GM19239 (cell line): ENCODE measurements around the gene SPRYD3.

Source experiments
- DNase-seq: peaks from one replicate; pipeline ENCODE4 v3.0.0; 2011; ENCODE audit warnings: low spot score; ENCODE audit not compliant: insufficient read length
- FAIRE-seq: peaks from 2 replicates; lab custom pipeline; 2011; peaks lifted over from hg19 to GRCh38; lab: Jason Lieb, UNC

Gene SPRYD3

DNA sequence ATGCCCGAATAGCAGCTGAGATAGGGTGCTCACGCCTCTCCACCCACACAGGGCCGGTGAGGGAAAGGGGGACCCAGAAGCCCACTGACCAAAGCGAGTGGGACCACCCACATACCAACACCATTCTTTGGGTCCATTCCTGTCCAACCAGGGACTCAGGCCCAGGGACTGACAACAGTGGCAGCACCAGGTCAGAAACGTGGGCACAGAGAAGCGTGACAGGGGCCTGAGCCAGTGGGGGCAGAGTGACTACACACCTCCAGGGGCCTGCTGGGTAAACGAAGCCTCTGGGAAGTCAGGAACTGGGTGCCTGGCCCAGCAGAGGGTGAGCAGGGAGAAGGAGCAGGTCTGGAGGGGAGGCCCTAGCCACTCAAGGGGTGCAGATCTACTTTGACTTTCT is 13.7 kb downstream of the SPRYD3 start:
- no peak for DNase-seq
- no peak for FAIRE-seq

DNA sequence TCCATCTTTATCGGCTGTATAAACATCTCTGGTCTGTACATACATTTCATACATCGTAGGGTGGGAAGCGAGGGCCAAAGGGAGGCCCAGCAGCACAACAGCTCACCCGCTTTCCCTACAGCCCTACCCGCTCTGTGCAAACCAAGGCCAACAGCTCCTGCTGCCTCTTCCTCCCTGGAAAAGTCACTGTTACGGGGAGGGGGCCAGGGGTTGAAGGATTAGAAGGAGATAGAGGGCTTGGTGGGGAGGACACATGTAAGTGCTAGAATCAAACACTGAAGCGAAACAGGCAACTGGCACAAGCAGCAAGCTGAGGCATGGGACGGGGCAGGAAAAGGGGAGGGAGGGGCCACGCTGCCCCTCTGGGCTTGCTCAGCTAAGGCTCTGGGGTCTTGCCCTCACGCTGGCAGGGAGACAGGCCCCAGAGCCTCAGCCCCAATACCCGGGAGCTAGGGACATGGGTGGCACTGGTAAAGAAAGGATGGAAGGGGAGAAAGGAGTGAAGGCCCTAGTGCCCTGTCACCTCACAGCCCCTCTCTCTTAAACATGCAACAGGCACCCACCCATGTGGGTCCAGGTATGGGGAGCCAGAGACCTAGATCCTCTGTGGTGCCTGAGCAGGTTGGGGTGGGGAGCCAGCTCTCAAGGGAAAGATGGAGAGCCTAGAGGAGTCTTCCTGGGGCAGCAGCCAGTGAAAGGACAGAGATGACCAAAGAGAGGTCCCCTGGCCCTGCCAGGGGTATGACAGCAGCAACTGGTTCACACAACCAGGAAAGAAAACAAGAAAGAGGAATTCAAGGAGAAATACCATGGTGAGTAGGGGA is 14.4 kb downstream of the SPRYD3 start:
- FAIRE-seq = no peak
- no peak for DNase-seq

GRCh38 chr12:53063708-53064612 is 15.2 kb downstream of the SPRYD3 start:
- DNase-seq (no peak), FAIRE-seq (no peak)

GRCh38 chr12:53062977-53063707 is 16.0 kb downstream of the SPRYD3 start:
- FAIRE-seq (no peak), DNase-seq (no peak)

GRCh38 chr12:53062011-53062961 is 16.9 kb downstream of the SPRYD3 start:
- DNase-seq (no peak), FAIRE-seq (no peak)

DNA sequence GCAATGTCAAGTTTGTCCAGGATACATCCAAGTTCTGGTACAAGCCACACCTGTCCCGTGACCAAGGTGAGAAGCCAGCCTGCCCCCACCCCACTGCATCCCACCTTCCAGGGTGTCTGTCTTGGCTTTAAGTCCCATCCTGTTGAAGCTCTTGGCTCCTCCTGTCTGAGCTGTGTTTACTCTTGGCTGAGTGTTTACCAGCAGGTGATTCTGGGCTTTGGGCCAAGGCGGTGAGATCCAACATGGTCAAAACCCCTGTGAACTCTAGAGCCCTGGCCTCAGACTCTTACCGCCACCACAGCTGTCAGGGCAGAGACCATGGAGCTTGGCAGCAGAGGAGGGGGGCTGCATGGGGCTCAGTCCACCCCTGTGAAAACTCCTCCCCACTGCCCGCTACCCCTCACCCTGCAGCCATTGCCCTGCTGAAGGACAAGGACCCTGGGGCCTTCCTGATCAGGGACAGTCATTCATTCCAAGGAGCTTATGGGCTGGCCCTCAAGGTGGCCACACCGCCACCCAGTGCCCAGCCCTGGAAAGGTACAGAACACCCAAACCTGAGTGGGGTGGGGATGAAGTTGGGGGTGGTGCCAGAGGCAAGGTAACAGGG is 17.7 kb downstream of the SPRYD3 start:
- DNase-seq = no peak
- no peak for FAIRE-seq

GRCh38 chr12:53060721-53061276 is 18.4 kb downstream of the SPRYD3 start:
- no peak for FAIRE-seq
- DNase-seq = no peak

DNA sequence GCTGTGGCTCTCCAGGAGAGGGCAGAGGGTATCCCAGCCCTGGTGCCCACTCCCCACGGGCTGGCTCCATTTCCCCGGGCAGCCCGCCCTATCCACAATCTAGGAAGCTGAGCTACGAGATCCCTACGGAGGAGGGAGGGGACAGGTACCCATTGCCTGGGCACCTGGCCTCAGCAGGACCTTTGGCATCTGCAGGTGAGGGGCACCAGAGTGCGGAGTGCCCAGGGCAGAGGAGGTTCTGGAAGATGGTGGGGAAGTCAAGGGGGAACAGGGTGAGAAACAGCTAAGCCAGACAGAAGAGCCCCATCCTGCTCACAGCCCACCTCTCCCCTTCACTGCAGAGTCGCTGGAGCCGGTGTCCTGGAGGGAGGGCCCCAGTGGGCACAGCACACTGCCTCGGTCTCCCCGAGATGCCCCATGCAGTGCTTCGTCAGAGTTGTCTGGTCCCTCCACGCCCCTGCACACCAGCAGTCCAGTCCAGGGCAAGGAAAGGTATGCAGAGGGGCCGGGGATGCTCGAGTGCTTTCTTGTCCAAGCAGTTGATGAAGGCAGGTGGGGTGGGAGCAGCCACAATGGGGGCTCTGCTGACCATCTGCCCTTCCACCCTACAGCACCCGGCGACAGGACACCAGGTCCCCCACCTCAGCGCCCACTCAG is 19.0 kb downstream of the SPRYD3 start:
- no peak for FAIRE-seq

DNA sequence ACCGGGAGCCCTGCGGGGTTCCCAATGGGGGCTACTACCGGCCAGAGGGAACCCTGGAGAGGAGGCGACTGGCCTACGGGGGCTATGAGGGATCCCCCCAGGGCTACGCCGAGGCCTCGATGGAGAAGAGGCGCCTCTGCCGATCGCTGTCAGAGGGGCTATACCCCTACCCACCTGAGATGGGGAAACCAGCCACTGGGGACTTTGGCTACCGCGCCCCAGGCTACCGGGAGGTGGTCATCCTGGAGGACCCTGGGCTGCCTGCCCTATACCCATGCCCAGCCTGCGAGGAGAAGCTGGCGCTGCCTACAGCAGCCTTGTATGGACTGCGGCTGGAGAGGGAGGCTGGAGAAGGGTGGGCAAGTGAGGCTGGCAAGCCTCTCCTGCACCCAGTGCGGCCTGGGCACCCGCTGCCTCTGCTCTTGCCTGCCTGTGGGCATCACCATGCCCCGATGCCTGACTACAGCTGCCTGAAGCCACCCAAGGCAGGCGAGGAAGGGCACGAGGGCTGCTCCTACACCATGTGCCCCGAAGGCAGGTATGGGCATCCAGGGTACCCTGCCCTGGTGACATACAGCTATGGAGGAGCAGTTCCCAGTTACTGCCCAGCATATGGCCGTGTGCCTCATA is 19.6 kb downstream of the SPRYD3 start:
- FAIRE-seq (no peak), DNase-seq (no peak)

More for the DNA sequence above, 19.0 kb downstream of the SPRYD3 start:
- no peak for DNase-seq

GRCh38 chr12:53058674-53059433 is 20.3 kb downstream of the SPRYD3 start:
- DNase-seq (no peak), FAIRE-seq (no peak)

- FAIRE-seq = no peak
These were observed 21.2 kb downstream of the SPRYD3 start for GRCh38 chr12:53057816-53058500.

GRCh38 chr12:53056901-53057300 is 22.3 kb downstream of the SPRYD3 start:
- DNase-seq (no peak), FAIRE-seq (no peak)

More at GRCh38 chr12:53057816-53058500, 21.2 kb downstream of the SPRYD3 start:
- no peak for DNase-seq

- DNase-seq (no peak), FAIRE-seq (no peak)
These were observed 22.9 kb downstream of the SPRYD3 start for GRCh38 chr12:53056296-53056695.

DNA sequence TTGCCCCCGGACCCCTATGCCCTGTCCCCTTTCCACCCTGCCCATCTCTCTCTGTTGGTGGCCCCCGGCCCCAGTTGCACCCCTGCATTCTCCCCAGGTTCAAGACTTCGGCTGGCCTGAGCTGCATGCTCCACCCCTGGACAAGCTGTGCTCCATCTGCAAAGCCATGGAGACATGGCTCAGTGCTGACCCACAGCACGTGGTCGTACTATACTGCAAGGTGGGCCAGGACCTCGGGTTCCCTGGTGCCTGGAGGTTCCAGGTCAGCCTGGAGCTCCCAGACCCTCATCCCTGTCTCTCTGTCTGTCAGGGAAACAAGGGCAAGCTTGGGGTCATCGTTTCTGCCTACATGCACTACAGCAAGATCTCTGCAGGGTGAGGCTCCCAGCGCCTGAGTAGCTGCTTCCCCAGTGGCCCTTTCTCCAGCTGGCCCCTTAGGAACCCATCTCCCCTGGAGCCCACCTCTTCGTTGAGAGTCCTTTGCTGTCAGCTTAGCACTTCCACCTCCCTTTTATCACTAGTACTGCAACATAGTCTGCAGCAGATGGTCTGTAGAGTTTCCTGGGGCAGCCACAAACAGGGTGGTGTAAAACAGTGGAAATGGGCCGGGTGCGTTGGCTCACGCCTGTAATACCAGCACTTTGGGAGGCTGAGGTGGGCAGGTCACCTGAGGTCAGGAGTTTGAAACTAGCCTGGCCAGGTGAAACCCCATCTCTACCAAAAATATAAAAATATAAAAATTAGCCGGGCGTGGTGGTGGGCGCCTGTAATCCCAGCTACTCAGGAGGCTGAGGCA is 23.5 kb downstream of the SPRYD3 start:
- FAIRE-seq = no peak
- no peak for DNase-seq

GRCh38 chr12:53054112-53054878 is 24.9 kb downstream of the SPRYD3 start:
- peak; percentile 95 for DNase-seq
- FAIRE-seq = peak; percentile 97
